SK-N-MC (cell line): ENCODE results near the gene YWHAH.

Source experiments
- EZH2 ChIP-seq: fragments of 200-600 bp; sonication (generic); IDR thresholded peaks from one replicate; pipeline ENCODE4 v1.6.1; 2017; ENCODE audit warnings: antibody characterized with exemption
- FOXP2 ChIP-seq: optimal IDR thresholded peaks from 2 replicates; pipeline ENCODE3; 2011; ENCODE audit warnings: mild to moderate bottlenecking, moderate library complexity; ENCODE audit not compliant: insufficient read depth; ENCODE audit errors: extremely low read length, control extremely low read depth
- POLR2AphosphoS5 ChIP-seq: IDR thresholded peaks from 2 replicates; pipeline ENCODE4 v1.6.1; 2012; ENCODE audit warnings: mild to moderate bottlenecking, low read depth, low read length, borderline replicate concordance

DNA sequence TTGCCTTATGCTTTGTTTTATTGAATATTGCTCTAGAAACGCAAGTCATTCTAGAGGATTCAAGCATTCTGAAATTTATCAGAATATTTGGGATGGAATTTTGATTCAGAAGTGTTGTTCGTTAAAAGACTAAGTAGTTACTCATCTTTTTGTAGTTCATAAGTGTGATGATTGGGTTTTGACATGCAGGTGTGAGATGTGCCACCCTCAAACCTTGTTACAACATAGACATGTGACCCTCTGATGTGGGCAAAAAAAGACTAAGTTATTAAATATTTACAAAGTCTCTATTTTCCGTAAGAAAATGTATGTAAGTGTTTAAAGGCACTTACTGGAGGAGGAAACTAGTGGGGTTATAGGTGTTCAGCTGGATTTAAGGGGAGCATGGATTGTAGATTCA lies 8.9 kb downstream of the YWHAH start:
- no peak for TF ChIP-seq EZH2
- TF ChIP-seq POLR2AphosphoS5, result no peak
- no peak for TF ChIP-seq FOXP2
